ENCODE measurements around the gene DNAH10. TPM values are rescaled to one million over a fixed set of nuclear protein-coding genes. Genes with fewer than 3 reads are reported as not detected.

The DNAH10 gene
- total and polyA plus RNA-seq, 2 of the 4 experiments (the other 2 are of a cell fraction): 0.18 to 0.22 TPM

- no peaks in the 10 kb centered on the region for H3K27me3 ChIP-seq (ENCODE audit: control insufficient read depth, insufficient read depth, low read length)
- dilution Hi-C loops (cut with HindIII; ENCODE audit: low sequenced_read_pairs, unreplicated experiment) (no loop called here), intact Hi-C loops (cut with micrococcal nuclease) (no loop called here), in situ Hi-C loops (cut with MboI; ENCODE audit: low sequenced_read_pairs) (no loop called here)
- H3K79me1 ChIP-seq (ENCODE audit: low read depth in 1 of 2, low read length in 2 of 2): peaks cover 13 to 52% of the 10 kb centered on the region in 2 experiments; a peak in 3 of 4 replicates
- peaks cover 17% of the 10 kb centered on the region for H3K4me1 ChIP-seq (ENCODE audit: control insufficient read depth, insufficient read depth, low read length)
- H4K8ac ChIP-seq (ENCODE audit: low read depth in 2 of 2, low read length in 2 of 2): no peak overlapping the region
- H3K9me1 ChIP-seq (ENCODE audit: insufficient read depth, low read length): peaks cover 22% of the 10 kb centered on the region; the same call in 1 of the 2 replicates
- no peak overlapping the region for H2BK5ac ChIP-seq (ENCODE audit: low read depth, low read length, poor library complexity, severe bottlenecking)
- H2AK5ac ChIP-seq (ENCODE audit: low read depth, low read length): no peak overlapping the region
- H3K23ac ChIP-seq (ENCODE audit: low read depth, low read length): no peak overlapping the region
- H2BK20ac ChIP-seq (ENCODE audit: low read depth, low read length): no peak overlapping the region
- no peak overlapping the region for H3K9ac ChIP-seq (ENCODE audit: low read depth, low read length)
- peak overlapping the region; percentile 35; the same call in 1 of the 2 replicates for H3K4ac ChIP-seq (ENCODE audit: low read depth, low read length)
- no peak overlapping the region for H3K4me3 ChIP-seq (ENCODE audit: insufficient read depth, low read depth, low read length)
- H3K9me3 ChIP-seq (ENCODE audit: control insufficient read depth, insufficient read depth, low read length): peaks cover 6% of the 10 kb centered on the region
- CTCF ChIA-PET: no interaction called here
- no peak overlapping the region for H3K18ac ChIP-seq (ENCODE audit: low read depth, low read length)
- H3K4me2 ChIP-seq (ENCODE audit: low read depth, low read length): no peak overlapping the region
- H3K36me3 ChIP-seq (ENCODE audit: control insufficient read depth, insufficient read depth, low read length): peaks cover 42% of the 10 kb centered on the region
- TF ChIP-seq POLR2A (IDR thresholded peaks at IDR 0.05; ENCODE audit: low read depth, low read length) (no peak), RAD21 (IDR thresholded peaks at IDR 0.05; ENCODE audit: low read length) (no peak)
- no peak for ATAC-seq (ENCODE audit: low read depth)
- no peak overlapping the region for H3K27ac ChIP-seq (ENCODE audit: insufficient read depth, low read length)
- peaks cover 7% of the 10 kb centered on the region for H4K20me1 ChIP-seq (ENCODE audit: insufficient read depth, low read length)
- no TSS peak for BruUV-seq (replicated peaks)
- no peak overlapping the region for H2BK15ac ChIP-seq (ENCODE audit: low read depth, low read length)
- H2AFZ ChIP-seq (replicated peaks; ENCODE audit: low read length, poor library complexity): no peak overlapping the region
- WGBS, 2 experiments (ENCODE audit: extremely low coverage in 2 of 2, insufficient read length in 1 of 2): 80% methylated on average over 1 of the region's 10 CpGs; no CpG with 5 or more reads in 1 of the 2 experiments
- H2AK9ac ChIP-seq (replicated peaks; ENCODE audit: low read depth, low read length, poor library complexity): no peak overlapping the region
- no peak for DNase-seq
- POLR2A ChIA-PET (ENCODE audit: unreplicated experiment): no interaction called here
- H3K14ac ChIP-seq (replicated peaks; ENCODE audit: low read depth, low read length): 0 out of 2 replicates have a peak overlapping the region, but pooled peaks have one; percentile 32
- H4K91ac ChIP-seq (ENCODE audit: insufficient read depth, low read depth, low read length): no peak overlapping the region
- no peak overlapping the region for H4K5ac ChIP-seq (ENCODE audit: low read depth, low read length)
- H3K56ac ChIP-seq (ENCODE audit: extremely low read depth, insufficient read depth, low read length): no peak overlapping the region
- H2BK120ac ChIP-seq (ENCODE audit: low read depth, low read length): no peak overlapping the region
Observed at GRCh38 chr12:123944696-123945095, 182.6 kb downstream of the DNAH10 start.
